Lower lobe of right lung (tissue), 2 donors: ENCODE data around the gene GAP43. TPM values are rescaled to one million over a fixed set of nuclear protein-coding genes. Genes with fewer than 3 reads are reported as not detected.

Source experiments
- ATAC-seq, 2 donors: fragments of 200-7000 bp; cut with Tn5 transposase; one replicate each; pipeline ENCODE4 v1.9.1; 2020 to 2022; ENCODE audit warnings: mild to moderate bottlenecking in 2 of 2, moderate library complexity in 2 of 2
- DNase-seq: peaks from one replicate; pipeline ENCODE4 v3.0.0-alpha.2; 2020
- H3K27ac ChIP-seq: fragments of 200-600 bp; one replicate; pipeline ENCODE4 v1.8.0; 2022
- H3K27me3 ChIP-seq: fragments of 200-600 bp; one replicate; pipeline ENCODE4 v1.8.0; 2022; ENCODE audit warnings: low read depth
- H3K36me3 ChIP-seq: fragments of 200-600 bp; one replicate; pipeline ENCODE4 v1.8.0; 2022; ENCODE audit warnings: mild to moderate bottlenecking
- H3K4me1 ChIP-seq: fragments of 200-600 bp; one replicate; pipeline ENCODE4 v1.8.0; 2022
- H3K4me3 ChIP-seq: fragments of 200-600 bp; one replicate; pipeline ENCODE4 v1.8.0; 2022; ENCODE audit warnings: mild to moderate bottlenecking
- H3K9me3 ChIP-seq: fragments of 200-600 bp; one replicate; pipeline ENCODE4 v1.8.0; 2022
- intact Hi-C: fragments of 100-400 bp; cut with DNase I; formaldehyde crosslinking; loops from one replicate; pipeline ENCODE4 v1.11.0; 2022
- long read RNA-seq: library from polyadenylated mRNA; unstranded; transcript quantifications from one replicate; pipeline ENCODE4 v2.0.0, GENCODE V29; 2021
- total RNA-seq: library from RNA; stranded (reverse); fragmentation: NEBNext Ultra II Directional; extraction: Animal tissue kit (Norgen Biotek cat#: 25700); gene quantifications from one replicate; pipeline ENCODE4 v1.2.1, GENCODE V29; 2021
- TF ChIP-seq, protein P1 (sequence below): fragments of 200-600 bp; IDR thresholded peaks from one replicate; pipeline ENCODE4 v1.8.0; 2022; ENCODE audit warnings: antibody characterized with exemption, mild to moderate bottlenecking
- donor health status: DM: no; HTN: yes; CAD: no; lungs with severe emphysema.

The GAP43 gene, protein sequence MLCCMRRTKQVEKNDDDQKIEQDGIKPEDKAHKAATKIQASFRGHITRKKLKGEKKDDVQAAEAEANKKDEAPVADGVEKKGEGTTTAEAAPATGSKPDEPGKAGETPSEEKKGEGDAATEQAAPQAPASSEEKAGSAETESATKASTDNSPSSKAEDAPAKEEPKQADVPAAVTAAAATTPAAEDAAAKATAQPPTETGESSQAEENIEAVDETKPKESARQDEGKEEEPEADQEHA
- not detected for total RNA-seq
- long read RNA-seq: 0 reads

GRCh38 chr3:115623044-115623868 is at the start of gene GAP43:
GAP43 (plus strand) TSS chr3:115623510; CDS start chr3:115623690, 180 bp downstream.
- H3K4me1 ChIP-seq: peaks cover 9% of the 10 kb centered on the region
- no peak for DNase-seq
- intact Hi-C loops: no loop called here
- TF ChIP-seq, protein P1, sequence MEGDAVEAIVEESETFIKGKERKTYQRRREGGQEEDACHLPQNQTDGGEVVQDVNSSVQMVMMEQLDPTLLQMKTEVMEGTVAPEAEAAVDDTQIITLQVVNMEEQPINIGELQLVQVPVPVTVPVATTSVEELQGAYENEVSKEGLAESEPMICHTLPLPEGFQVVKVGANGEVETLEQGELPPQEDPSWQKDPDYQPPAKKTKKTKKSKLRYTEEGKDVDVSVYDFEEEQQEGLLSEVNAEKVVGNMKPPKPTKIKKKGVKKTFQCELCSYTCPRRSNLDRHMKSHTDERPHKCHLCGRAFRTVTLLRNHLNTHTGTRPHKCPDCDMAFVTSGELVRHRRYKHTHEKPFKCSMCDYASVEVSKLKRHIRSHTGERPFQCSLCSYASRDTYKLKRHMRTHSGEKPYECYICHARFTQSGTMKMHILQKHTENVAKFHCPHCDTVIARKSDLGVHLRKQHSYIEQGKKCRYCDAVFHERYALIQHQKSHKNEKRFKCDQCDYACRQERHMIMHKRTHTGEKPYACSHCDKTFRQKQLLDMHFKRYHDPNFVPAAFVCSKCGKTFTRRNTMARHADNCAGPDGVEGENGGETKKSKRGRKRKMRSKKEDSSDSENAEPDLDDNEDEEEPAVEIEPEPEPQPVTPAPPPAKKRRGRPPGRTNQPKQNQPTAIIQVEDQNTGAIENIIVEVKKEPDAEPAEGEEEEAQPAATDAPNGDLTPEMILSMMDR: no peak
- H3K27me3 ChIP-seq: peaks cover 23% of the 10 kb centered on the region
- H3K36me3 ChIP-seq: no peaks in the 10 kb centered on the region
- H3K27ac ChIP-seq: no peak within 1 kb of the TSS
- ATAC-seq: peak; percentile 71
- peak within 1 kb of the TSS; percentile 31 for H3K4me3 ChIP-seq
- H3K9me3 ChIP-seq: no peaks in the 10 kb centered on the region

DNA sequence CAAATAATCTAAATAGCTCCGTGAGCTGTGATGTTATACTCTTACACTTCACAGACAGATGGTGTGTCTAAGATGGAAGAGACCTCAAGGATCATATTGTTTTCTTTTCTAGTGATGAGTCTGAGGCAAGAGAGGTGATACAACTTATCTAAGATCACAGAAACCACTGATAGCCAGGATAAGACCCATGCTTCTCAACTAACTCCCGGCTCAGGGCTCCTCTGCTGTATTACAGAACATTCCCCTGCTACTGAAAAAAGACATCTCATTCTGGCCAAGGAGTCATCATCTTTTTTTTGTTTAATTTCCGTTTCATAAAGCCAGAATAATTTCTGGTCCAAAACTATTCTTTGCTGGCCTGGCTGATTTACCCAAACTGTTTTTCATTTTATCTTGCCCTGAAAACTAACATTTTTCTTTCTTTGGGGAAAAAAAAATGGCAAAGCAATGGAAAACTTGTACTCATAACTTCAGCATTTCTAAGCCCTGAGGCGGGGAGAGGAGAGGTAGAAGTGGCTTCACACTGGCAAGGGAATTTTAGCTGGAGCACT is 46.9 kb upstream of the GAP43 start:
- Histone ChIP-seq H3K36me3 (no peaks in the 10 kb centered on the region), H3K4me3 (no peak overlapping the region), H3K4me1 (no peaks in the 10 kb centered on the region), H3K27ac (no peak overlapping the region), H3K9me3 (no peaks in the 10 kb centered on the region), H3K27me3 (no peaks in the 10 kb centered on the region)
- TF ChIP-seq, protein P1: no peak
- intact Hi-C loops: no loop called here
- DNase-seq: no peak
- no peak for ATAC-seq

DNA sequence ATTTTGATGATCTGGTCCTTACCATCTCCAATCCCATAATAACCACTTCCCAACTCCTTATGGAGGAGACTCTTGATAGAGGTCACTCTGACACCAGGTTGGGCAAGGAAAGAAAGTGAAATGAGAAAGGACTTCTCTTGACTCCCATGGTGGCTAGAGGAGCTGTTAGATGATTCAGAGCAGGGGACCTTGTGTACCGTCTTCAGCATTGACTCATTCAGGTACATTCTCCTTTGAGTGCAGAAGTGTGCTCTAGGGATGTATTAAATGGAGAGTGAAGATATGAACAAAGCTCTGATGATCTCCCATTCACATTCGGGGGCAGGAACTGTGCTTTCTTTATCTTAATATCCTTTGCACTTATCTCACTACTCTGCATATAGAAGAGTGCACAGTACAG is 46.3 kb upstream of the GAP43 start:
- DNase-seq: no peak
- intact Hi-C loops: no loop called here
- Histone ChIP-seq H3K36me3 (no peaks in the 10 kb centered on the region), H3K4me3 (no peak overlapping the region), H3K27ac (no peak overlapping the region), H3K27me3 (no peaks in the 10 kb centered on the region), H3K9me3 (no peaks in the 10 kb centered on the region), H3K4me1 (no peaks in the 10 kb centered on the region)
- TF ChIP-seq, protein P1: no peak
- no peak for ATAC-seq

- Histone ChIP-seq H3K4me1 (no peaks in the 10 kb centered on the region), H3K27ac (no peak overlapping the region), H3K4me3 (no peak overlapping the region), H3K27me3 (no peaks in the 10 kb centered on the region), H3K9me3 (no peaks in the 10 kb centered on the region), H3K36me3 (no peaks in the 10 kb centered on the region)
- no peak for ATAC-seq
- DNase-seq: no peak
- TF ChIP-seq, protein P1: no peak
- intact Hi-C loops: no loop called here
Observed at GRCh38 chr3:115578331-115578730, 45.0 kb upstream of the GAP43 start.

- no peak overlapping the region for H3K27ac ChIP-seq
- no peak for DNase-seq
- intact Hi-C loops: no loop called here
- H3K4me1 ChIP-seq: no peaks in the 10 kb centered on the region
- ATAC-seq: no peak
- H3K36me3 ChIP-seq: no peaks in the 10 kb centered on the region
- TF ChIP-seq, protein P1: no peak
- H3K27me3 ChIP-seq: no peaks in the 10 kb centered on the region
- H3K9me3 ChIP-seq: no peaks in the 10 kb centered on the region
- H3K4me3 ChIP-seq: no peak overlapping the region
Observed at GRCh38 chr3:115580566-115580965, 42.7 kb upstream of the GAP43 start.
